Mesothelial cell of epicardium (in vitro differentiated cells): ENCODE measurements around the gene XIRP1. TPM values are rescaled to one million over a fixed set of nuclear protein-coding genes. Genes with fewer than 3 reads are reported as not detected.

Experiments used
- DNase-seq, 2 experiments: peaks; one replicate each; pipeline ENCODE4 v3.0.0; 2021; ENCODE audit warnings: low spot score in 2 of 2; ENCODE audit not compliant: unreplicated experiment in 2 of 2
- H3K27ac Mint-ChIP-seq: 2 replicates; pipeline ENCODE4 v1.8.0; 2021; ENCODE audit warnings: mixed read lengths
- H3K27me3 Mint-ChIP-seq: 2 replicates; pipeline ENCODE4 v1.8.0; 2021; ENCODE audit warnings: low read depth, mixed read lengths
- H3K36me3 Mint-ChIP-seq: 2 replicates; pipeline ENCODE4 v1.8.0; 2021; ENCODE audit warnings: mixed read lengths
- H3K4me1 Mint-ChIP-seq: 2 replicates; pipeline ENCODE4 v1.8.0; 2021; ENCODE audit warnings: mixed read lengths
- H3K4me3 Mint-ChIP-seq: 2 replicates; pipeline ENCODE4 v1.8.0; 2021; ENCODE audit warnings: mild to moderate bottlenecking, moderate library complexity, mixed read lengths
- H3K9me3 Mint-ChIP-seq: 2 replicates; pipeline ENCODE4 v1.8.0; 2021; ENCODE audit warnings: mixed read lengths
- total RNA-seq: library from RNA; stranded (reverse); gene quantifications from 3 replicates; pipeline ENCODE4 v1.2.1, GENCODE V29; 2021
- TF ChIP-seq, protein P1 (sequence below): fragments of 200-600 bp; sonication (generic); IDR thresholded peaks from one replicate; pipeline ENCODE4 v1.5.0; 2021; ENCODE audit warnings: antibody characterized with exemption; ENCODE audit not compliant: unreplicated experiment

XIRP1 gene, protein sequence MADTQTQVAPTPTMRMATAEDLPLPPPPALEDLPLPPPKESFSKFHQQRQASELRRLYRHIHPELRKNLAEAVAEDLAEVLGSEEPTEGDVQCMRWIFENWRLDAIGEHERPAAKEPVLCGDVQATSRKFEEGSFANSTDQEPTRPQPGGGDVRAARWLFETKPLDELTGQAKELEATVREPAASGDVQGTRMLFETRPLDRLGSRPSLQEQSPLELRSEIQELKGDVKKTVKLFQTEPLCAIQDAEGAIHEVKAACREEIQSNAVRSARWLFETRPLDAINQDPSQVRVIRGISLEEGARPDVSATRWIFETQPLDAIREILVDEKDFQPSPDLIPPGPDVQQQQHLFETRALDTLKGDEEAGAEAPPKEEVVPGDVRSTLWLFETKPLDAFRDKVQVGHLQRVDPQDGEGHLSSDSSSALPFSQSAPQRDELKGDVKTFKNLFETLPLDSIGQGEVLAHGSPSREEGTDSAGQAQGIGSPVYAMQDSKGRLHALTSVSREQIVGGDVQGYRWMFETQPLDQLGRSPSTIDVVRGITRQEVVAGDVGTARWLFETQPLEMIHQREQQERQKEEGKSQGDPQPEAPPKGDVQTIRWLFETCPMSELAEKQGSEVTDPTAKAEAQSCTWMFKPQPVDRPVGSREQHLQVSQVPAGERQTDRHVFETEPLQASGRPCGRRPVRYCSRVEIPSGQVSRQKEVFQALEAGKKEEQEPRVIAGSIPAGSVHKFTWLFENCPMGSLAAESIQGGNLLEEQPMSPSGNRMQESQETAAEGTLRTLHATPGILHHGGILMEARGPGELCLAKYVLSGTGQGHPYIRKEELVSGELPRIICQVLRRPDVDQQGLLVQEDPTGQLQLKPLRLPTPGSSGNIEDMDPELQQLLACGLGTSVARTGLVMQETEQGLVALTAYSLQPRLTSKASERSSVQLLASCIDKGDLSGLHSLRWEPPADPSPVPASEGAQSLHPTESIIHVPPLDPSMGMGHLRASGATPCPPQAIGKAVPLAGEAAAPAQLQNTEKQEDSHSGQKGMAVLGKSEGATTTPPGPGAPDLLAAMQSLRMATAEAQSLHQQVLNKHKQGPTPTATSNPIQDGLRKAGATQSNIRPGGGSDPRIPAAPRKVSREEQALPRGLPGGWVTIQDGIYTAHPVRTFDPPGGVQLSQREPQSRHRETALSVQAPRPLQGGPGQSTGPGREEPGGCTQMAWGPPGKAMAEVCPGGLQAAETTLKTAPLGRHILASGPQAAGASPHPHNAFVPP (N-terminal part only)
- not detected in 3 replicates for total RNA-seq

DNA sequence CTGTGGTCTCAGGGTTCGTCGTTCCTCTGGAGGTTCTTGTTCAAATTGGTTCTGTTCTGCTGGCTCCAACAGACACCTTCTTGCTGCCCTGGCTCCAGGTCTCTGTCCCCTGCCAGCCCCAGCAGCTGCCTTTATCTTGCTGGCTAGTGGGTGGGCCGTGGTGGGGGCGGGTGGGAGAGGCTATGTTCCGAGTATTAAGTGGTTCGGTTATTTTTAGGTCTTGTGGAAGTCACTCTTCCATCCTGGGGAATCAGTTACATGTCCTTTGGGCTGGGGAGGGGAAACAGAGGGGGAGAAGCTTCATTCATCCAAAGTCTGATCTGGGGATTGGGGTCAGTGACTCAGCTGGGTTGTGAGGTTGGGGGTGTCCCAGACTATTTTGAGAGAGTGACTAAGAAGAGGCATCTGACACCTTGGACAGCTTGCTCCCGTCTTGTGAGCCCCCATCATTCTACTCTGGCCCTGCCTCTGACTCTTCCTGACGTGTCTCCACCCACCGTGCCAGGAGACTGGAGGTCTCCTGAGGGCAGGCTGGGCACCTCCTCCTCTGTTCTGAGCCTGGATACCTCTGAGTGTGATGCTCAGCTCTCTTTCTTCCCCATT, at the start of gene XIRP1:
XIRP1 (minus strand) TSS at position 106 of the 603 bp plus-strand sequence. CDS start 3,150 bp downstream, outside the sequence.
- no peak within 1 kb of the TSS for H3K4me3 Mint-ChIP-seq
- no peaks in the 10 kb centered on the region for H3K9me3 Mint-ChIP-seq
- peaks cover 4% of the 10 kb centered on the region for H3K4me1 Mint-ChIP-seq
- no peak for DNase-seq
- TF ChIP-seq, protein P1, sequence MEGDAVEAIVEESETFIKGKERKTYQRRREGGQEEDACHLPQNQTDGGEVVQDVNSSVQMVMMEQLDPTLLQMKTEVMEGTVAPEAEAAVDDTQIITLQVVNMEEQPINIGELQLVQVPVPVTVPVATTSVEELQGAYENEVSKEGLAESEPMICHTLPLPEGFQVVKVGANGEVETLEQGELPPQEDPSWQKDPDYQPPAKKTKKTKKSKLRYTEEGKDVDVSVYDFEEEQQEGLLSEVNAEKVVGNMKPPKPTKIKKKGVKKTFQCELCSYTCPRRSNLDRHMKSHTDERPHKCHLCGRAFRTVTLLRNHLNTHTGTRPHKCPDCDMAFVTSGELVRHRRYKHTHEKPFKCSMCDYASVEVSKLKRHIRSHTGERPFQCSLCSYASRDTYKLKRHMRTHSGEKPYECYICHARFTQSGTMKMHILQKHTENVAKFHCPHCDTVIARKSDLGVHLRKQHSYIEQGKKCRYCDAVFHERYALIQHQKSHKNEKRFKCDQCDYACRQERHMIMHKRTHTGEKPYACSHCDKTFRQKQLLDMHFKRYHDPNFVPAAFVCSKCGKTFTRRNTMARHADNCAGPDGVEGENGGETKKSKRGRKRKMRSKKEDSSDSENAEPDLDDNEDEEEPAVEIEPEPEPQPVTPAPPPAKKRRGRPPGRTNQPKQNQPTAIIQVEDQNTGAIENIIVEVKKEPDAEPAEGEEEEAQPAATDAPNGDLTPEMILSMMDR: no peak
- H3K36me3 Mint-ChIP-seq: no peaks in the 10 kb centered on the region
- no peaks in the 10 kb centered on the region for H3K27me3 Mint-ChIP-seq
- no peak within 1 kb of the TSS for H3K27ac Mint-ChIP-seq

DNA sequence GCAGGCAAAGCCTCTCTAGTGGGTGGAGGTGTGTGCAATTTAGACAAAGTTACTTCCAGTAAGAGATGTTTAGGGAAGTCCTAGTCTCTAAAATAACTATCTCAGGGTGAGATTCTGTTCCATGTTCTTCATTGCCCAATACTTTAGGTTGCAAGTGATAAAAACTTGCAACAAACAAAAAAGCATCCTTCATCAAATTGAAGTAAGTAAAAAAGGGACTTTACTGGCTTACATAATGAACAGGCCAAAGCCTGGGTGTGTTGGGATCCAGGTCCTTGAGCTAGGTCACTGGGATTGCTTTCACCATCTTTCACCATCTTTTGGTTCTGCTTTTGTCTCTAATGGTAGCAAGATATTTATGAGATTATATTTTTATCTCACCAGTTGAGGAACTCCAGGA, 49.2 kb upstream of the XIRP1 start:
- TF ChIP-seq, protein P1: no peak
- Mint-ChIP-seq H3K4me3 (no peak overlapping the region), H3K9me3 (no peaks in the 10 kb centered on the region), H3K4me1 (no peaks in the 10 kb centered on the region), H3K36me3 (no peaks in the 10 kb centered on the region), H3K27ac (no peak overlapping the region), H3K27me3 (peaks cover 38% of the 10 kb centered on the region)
- DNase-seq: no peak

DNA sequence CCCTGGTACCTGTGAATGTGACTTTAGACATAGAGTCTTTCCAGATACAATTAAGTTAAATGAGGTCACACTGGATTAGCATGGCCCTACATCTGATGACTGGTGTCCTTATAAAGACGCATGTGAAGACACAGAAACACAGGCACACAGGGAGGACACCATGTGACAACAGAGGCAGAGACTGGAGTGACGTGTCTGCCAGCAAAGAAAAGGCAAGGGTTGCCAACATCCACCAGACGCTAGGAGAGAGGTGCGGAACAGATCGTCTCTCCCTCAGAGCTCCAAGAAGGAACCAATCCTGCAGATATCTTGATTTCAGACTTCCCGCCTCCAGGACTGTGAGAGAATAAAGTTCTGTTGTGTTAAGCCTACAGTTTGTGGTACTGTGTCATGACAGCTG, 44.6 kb upstream of the XIRP1 start:
- no peaks in the 10 kb centered on the region for H3K36me3 Mint-ChIP-seq
- H3K27me3 Mint-ChIP-seq: peaks cover 54% of the 10 kb centered on the region
- H3K4me1 Mint-ChIP-seq: no peaks in the 10 kb centered on the region
- no peaks in the 10 kb centered on the region for H3K9me3 Mint-ChIP-seq
- TF ChIP-seq, protein P1: no peak
- no peak overlapping the region for H3K27ac Mint-ChIP-seq
- no peak for DNase-seq
- H3K4me3 Mint-ChIP-seq: no peak overlapping the region

DNA sequence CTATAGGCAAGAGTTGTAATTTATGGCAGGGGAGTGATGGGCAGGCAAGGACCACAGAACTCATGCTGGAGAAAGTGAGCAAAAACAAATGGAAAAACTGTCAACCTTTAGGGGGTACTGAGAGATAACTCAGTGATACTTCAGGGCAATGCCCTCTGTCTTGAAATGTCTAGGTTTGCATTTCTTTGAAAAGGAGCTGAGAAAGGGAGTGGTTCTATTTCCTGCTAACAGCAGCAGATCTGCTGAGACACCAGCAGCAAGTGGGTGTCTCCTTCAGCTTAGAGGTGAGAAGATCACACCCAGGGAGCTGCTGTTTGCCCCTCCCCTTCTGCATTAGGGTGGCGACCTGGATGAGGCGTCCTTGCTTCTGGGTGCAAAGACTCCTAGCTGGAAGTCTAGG, 42.3 kb upstream of the XIRP1 start:
- H3K9me3 Mint-ChIP-seq: peaks cover 10% of the 10 kb centered on the region
- H3K27ac Mint-ChIP-seq: no peak overlapping the region
- peaks cover 61% of the 10 kb centered on the region for H3K27me3 Mint-ChIP-seq
- H3K4me1 Mint-ChIP-seq: no peaks in the 10 kb centered on the region
- no peak for DNase-seq
- no peak overlapping the region for H3K4me3 Mint-ChIP-seq
- TF ChIP-seq, protein P1: no peak
- no peaks in the 10 kb centered on the region for H3K36me3 Mint-ChIP-seq

DNA sequence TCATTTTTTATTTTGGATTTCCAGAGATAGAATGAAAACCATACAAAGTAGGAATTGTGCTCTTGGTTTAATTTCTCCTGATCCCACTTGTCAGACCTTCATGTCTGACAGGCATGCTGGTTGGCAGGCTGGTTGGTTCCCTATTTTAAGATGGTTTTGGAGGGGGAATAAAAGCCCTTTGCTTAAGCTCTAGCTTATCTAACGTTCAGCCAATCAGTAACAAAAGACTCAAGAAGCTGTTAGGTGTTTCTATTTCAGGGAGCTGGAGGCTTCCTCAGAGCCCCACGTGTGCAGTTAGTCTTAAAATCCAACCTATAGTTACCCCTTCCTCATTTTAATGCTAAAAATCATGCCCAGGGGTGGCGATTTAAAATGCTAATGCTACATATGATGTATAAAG, 40.5 kb upstream of the XIRP1 start:
- H3K36me3 Mint-ChIP-seq: no peaks in the 10 kb centered on the region
- H3K27me3 Mint-ChIP-seq: peaks cover 46% of the 10 kb centered on the region
- no peak overlapping the region for H3K27ac Mint-ChIP-seq

More for the DNA sequence above, 40.5 kb upstream of the XIRP1 start:
- DNase-seq: no peak
- no peak overlapping the region for H3K4me3 Mint-ChIP-seq
- TF ChIP-seq, protein P1: no peak
- H3K4me1 Mint-ChIP-seq: no peaks in the 10 kb centered on the region
- peaks cover 10% of the 10 kb centered on the region for H3K9me3 Mint-ChIP-seq
